GM10266 (cell line): ENCODE data around the gene CAMTA1.

Source experiments
- DNase-seq: peaks from one replicate; pipeline ENCODE4 v3.0.0; 2012; ENCODE audit errors: extremely low spot score
- CTCF ChIP-seq: IDR thresholded peaks from 2 replicates; pipeline ENCODE4 v1.5.1; 2012; ENCODE audit warnings: mild to moderate bottlenecking, low read depth; ENCODE audit not compliant: control insufficient read depth, insufficient read depth; ENCODE audit errors: missing control alignments

Gene CAMTA1

DNA sequence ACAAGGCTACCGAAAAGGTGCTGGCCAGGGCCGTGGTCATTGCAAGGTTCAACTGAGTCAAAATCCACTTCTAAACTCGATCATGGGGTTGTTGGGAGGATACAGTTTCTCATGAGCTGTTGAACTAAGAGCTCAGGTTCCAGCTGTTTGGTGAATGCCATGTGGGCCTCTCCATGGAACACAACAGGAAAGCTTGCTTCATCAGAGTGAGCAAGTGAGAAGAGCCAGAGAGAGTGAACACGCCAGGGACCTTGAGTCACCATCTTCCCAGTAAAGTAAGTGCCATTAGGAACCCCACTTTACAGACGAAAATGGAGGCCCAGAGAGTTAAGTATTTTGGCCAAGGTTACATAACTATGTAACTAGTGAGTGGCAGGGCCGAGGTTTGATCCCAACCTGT, 510.7 kb downstream of the CAMTA1 start:
- DNase-seq: no peak
- TF ChIP-seq CTCF: no peak

- DNase-seq: no peak
- no peak for TF ChIP-seq CTCF
These were observed 511.7 kb downstream of the CAMTA1 start for GRCh38 chr1:7296968-7297367.

- no peak for DNase-seq
- no peak for TF ChIP-seq CTCF
These were observed 512.9 kb downstream of the CAMTA1 start for GRCh38 chr1:7298145-7298544.

DNA sequence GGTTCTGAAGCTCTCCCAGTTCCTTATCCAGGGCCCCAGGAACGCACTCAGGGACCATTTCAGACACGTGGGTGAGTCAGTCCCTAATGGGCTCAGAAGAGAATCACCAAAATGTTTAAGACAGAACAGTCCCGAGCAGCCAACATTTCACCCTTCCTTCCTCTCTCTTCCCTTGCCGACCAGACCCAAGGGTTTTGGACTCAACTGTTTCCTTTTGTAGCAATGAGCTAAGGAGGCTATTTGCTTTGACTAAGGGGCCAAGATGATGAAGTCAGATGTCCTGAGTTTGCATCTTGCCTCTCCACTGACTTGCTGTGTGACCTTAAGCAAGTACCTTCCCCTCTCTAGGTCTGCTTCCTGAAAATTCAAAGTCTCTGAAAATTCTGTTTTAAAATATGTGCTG, 513.5 kb downstream of the CAMTA1 start:
- no peak for DNase-seq
- no peak for TF ChIP-seq CTCF

GRCh38 chr1:7299329-7299799, 514.1 kb downstream of the CAMTA1 start:
- TF ChIP-seq CTCF: no peak
- no peak for DNase-seq

DNA sequence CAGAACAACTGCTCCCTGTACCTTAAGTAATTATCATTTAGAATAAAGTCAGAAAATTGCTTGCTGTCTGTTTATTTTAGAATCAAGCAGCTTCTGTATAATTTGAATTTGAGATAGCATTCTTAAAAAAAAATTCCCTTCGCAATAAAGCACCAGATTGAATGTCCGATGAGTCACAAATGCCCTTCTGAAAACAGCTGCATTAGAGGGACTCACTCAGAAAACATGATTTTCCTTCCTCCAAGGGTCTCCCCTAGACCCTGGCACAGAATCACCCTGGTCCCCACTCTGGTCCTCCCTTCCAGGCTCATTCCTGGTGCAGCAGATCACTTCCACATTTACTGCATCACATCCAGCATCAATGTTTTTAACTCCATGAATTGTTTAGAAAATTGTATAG, 514.7 kb downstream of the CAMTA1 start:
- no peak for DNase-seq
- no peak for TF ChIP-seq CTCF

DNA sequence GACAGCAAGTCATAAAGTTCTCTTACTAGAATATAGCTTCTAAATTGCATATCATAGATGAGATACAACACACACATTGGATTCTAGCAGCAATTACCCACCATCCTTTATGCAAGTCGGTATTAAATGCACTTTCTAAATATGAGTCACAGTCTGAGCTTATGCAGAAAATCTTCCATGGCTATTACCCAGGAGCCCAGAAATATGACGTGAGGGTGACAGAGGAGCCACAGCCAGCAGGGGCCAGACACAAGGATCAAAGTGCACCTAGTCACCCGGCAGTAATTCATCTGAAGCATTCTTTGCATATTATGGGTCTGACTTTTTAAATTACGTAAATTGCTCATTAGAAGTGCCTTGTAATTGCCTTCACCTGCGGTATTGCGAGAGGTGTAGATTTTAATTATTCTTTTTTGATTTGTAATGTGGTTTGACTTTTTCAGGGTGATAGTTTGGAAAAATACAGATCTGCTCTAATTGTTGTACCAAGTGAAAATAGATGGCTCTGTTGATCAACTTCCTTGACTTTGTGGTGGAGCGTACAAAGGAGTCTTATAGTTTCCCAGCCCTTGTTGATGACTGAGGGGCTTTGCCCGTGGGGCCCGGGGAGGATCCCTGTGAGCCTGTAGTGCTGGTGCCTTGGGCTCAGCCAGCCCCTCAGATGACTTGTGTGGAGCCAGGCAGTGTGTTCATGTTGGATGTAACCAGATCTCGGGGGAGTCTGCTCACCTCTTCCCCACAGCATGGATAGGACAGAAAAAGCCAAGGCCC, 515.8 kb downstream of the CAMTA1 start:
- no peak for TF ChIP-seq CTCF
- no peak for DNase-seq
